ENCODE data around the gene ZNF488.

ZNF488 gene

GRCh38 chr10:47351899-47352815 lies 31.9 kb downstream of the ZNF488 start:
- no peak for DNase-seq (ENCODE audit: low read depth, low spot score)
- no peak overlapping the region for H3K27ac ChIP-seq

- DNase-seq (ENCODE audit: low read depth, low spot score): no peak
- H3K27ac ChIP-seq: no peak overlapping the region
Measured at GRCh38 chr10:47350671-47351640, 33.1 kb downstream of the ZNF488 start.

GRCh38 chr10:47349941-47350371 lies 34.1 kb downstream of the ZNF488 start:
- no peak overlapping the region for H3K27ac ChIP-seq
- no peak for DNase-seq (ENCODE audit: low read depth, low spot score)

- no peak for DNase-seq (ENCODE audit: low read depth, low spot score)
- no peak overlapping the region for H3K27ac ChIP-seq
Measured at GRCh38 chr10:47349516-47349915, 34.6 kb downstream of the ZNF488 start.

- no peak for DNase-seq (ENCODE audit: low read depth, low spot score)
- H3K27ac ChIP-seq: no peak overlapping the region
Measured at GRCh38 chr10:47348661-47349470, 35.2 kb downstream of the ZNF488 start.

- no peak for DNase-seq (ENCODE audit: low read depth, low spot score)
- no peak within 1 kb of the TSS for H3K27ac ChIP-seq
Measured at GRCh38 chr10:47348138-47348651, 35.9 kb downstream of the ZNF488 start, which contains the start of gene RBP3. Gene RBP3, plus strand, starts transcription at chr10:47348363. Its CDS starts 122 bp downstream, at chr10:47348485.

GRCh38 chr10:47347303-47347675 lies 36.8 kb downstream of the ZNF488 start:
- no peak for DNase-seq (ENCODE audit: low read depth, low spot score)
- H3K27ac ChIP-seq: no peak overlapping the region

GRCh38 chr10:47346581-47347302 lies 37.4 kb downstream of the ZNF488 start:
- no peak overlapping the region for H3K27ac ChIP-seq
- DNase-seq (ENCODE audit: low read depth, low spot score): no peak

- no peak for DNase-seq (ENCODE audit: low read depth, low spot score)
- no peak overlapping the region for H3K27ac ChIP-seq
Measured at GRCh38 chr10:47344996-47345870, 38.9 kb downstream of the ZNF488 start.

- no peak overlapping the region for H3K27ac ChIP-seq
- DNase-seq (ENCODE audit: low read depth, low spot score): no peak
Measured at GRCh38 chr10:47340608-47341170, 43.4 kb downstream of the ZNF488 start.

- DNase-seq (ENCODE audit: low read depth, low spot score): no peak
- H3K27ac ChIP-seq: no peak overlapping the region
Measured at GRCh38 chr10:47339759-47340607, 44.1 kb downstream of the ZNF488 start.

GRCh38 chr10:47339186-47339735 lies 44.8 kb downstream of the ZNF488 start:
- DNase-seq (ENCODE audit: low read depth, low spot score): no peak
- no peak overlapping the region for H3K27ac ChIP-seq

GRCh38 chr10:47337310-47337709 lies 46.8 kb downstream of the ZNF488 start:
- no peak for DNase-seq (ENCODE audit: low read depth, low spot score)
- no peak overlapping the region for H3K27ac ChIP-seq

GRCh38 chr10:47336387-47337134 lies 47.5 kb downstream of the ZNF488 start:
- no peak overlapping the region for H3K27ac ChIP-seq
- no peak for DNase-seq (ENCODE audit: low read depth, low spot score)

- no peak overlapping the region for H3K27ac ChIP-seq
- DNase-seq (ENCODE audit: low read depth, low spot score): no peak
Measured at GRCh38 chr10:47335906-47336305, 48.2 kb downstream of the ZNF488 start.

Measured in epithelial cell of prostate (primary cell).